Occipital lobe (tissue), 2 donors: ENCODE results near the gene SLC39A10. TPM values are rescaled to one million over a fixed set of nuclear protein-coding genes. Genes with fewer than 3 reads are reported as not detected.
A peak's percentile ranks its signal among the peaks of the same experiment; 100 is the strongest.
"Not testable (repeated sequence)": the region's sequence is repeated elsewhere in the genome, so short reads cannot be mapped to it uniquely, and the experiment has no call there.

ENCODE experiments used
- DNase-seq: peaks from one replicate; lab custom pipeline; 2025; lab: John Stamatoyannopoulos, UW
- total RNA-seq: library from RNA; depleted of rRNA; stranded (reverse); fragments of >200 nt; gene quantifications from one replicate; pipeline ENCODE4 v1.2.3, GENCODE V29; 2014

Gene SLC39A10
- total RNA-seq = 154 TPM

GRCh38 chr2:195656859-195657633, at the start of gene SLC39A10:
Gene SLC39A10, plus strand, starts transcription at chr2:195657226. Its CDS starts 22,817 bp downstream, at chr2:195680043.
- peak; percentile 98 for DNase-seq

GRCh38 chr2:195608768-195609454, 48.1 kb upstream of the SLC39A10 start:
- no peak for DNase-seq

- no peak for DNase-seq
Observed at GRCh38 chr2:195610717-195611116, 46.3 kb upstream of the SLC39A10 start.

- no peak for DNase-seq
Observed at GRCh38 chr2:195612611-195613495, 44.2 kb upstream of the SLC39A10 start.

GRCh38 chr2:195613922-195614321, 43.1 kb upstream of the SLC39A10 start:
- no peak for DNase-seq

GRCh38 chr2:195619590-195619989, 37.4 kb upstream of the SLC39A10 start:
- DNase-seq = no peak

GRCh38 chr2:195620501-195620900, 36.5 kb upstream of the SLC39A10 start:
- no peak for DNase-seq

- DNase-seq = no peak
Observed at GRCh38 chr2:195622966-195623365, 34.1 kb upstream of the SLC39A10 start.

GRCh38 chr2:195626507-195626906, 30.5 kb upstream of the SLC39A10 start:
- no peak for DNase-seq

GRCh38 chr2:195628666-195629065, 28.4 kb upstream of the SLC39A10 start:
- DNase-seq = no peak

GRCh38 chr2:195632856-195633572, 24.0 kb upstream of the SLC39A10 start:
- no peak for DNase-seq

GRCh38 chr2:195633573-195633870, 23.5 kb upstream of the SLC39A10 start:
- no peak for DNase-seq

- no peak for DNase-seq
Observed at GRCh38 chr2:195633974-195634373, 23.1 kb upstream of the SLC39A10 start.

- DNase-seq = no peak
Observed at GRCh38 chr2:195636890-195637289, 20.1 kb upstream of the SLC39A10 start.

GRCh38 chr2:195638750-195639149, 18.3 kb upstream of the SLC39A10 start:
- no peak for DNase-seq

GRCh38 chr2:195639238-195639858, 17.7 kb upstream of the SLC39A10 start:
- DNase-seq = no peak

- no peak for DNase-seq
Observed at GRCh38 chr2:195639959-195640358, 17.1 kb upstream of the SLC39A10 start.

GRCh38 chr2:195642027-195642678, 14.9 kb upstream of the SLC39A10 start:
- DNase-seq = no peak

GRCh38 chr2:195642679-195643068, 14.4 kb upstream of the SLC39A10 start:
- no peak for DNase-seq

- not testable (repeated sequence) for DNase-seq
Observed at GRCh38 chr2:195644708-195645107, 12.3 kb upstream of the SLC39A10 start.
